OCI-LY3 (cell line): ENCODE data around the gene GPR31.

ENCODE experiments used
- H2AFZ ChIP-seq: fragments of 200-600, 300-600 bp; shearing (Covaris generic); 2 replicates; pipeline ENCODE4 v1.6.0; 2014; ENCODE audit warnings: antibody characterized with exemption, low read depth, low read length
- H3K27ac ChIP-seq: fragments of 200-600, 300-600 bp; sonication (generic); 2 replicates; pipeline ENCODE4 v1.5.1; 2014; ENCODE audit warnings: mild to moderate bottlenecking, low read length, moderate library complexity, mixed read lengths
- H3K27me3 ChIP-seq: fragments of 200-600, 300-600 bp; sonication (generic); 2 replicates; pipeline ENCODE4 v1.6.1; 2014; ENCODE audit warnings: low read depth, low read length, mixed read lengths
- H3K36me3 ChIP-seq: fragments of 200-600, 300-600 bp; sonication (generic); replicated peaks from 2 replicates; pipeline ENCODE3; 2014; ENCODE audit warnings: low read depth, low read length, mixed read lengths
- H3K4me1 ChIP-seq: fragments of 300-600, 200-600 bp; sonication (generic); 2 replicates; pipeline ENCODE4 v1.6.1; 2014; ENCODE audit warnings: low read length, mixed read lengths
- H3K4me2 ChIP-seq: fragments of 200-600, 300-600 bp; sonication (generic); 2 replicates; pipeline ENCODE4 v1.6.1; 2014; ENCODE audit warnings: low read length, mixed read lengths
- H3K4me3 ChIP-seq: fragments of 300-600, 200-600 bp; sonication (generic); 2 replicates; pipeline ENCODE4 v1.5.1; 2014; ENCODE audit warnings: antibody characterized with exemption, mild to moderate bottlenecking, low read length, moderate library complexity
- H3K79me2 ChIP-seq: fragments of 300-600, 200-600 bp; shearing (Covaris generic); 2 replicates; pipeline ENCODE4 v1.6.1; 2014; ENCODE audit warnings: mild to moderate bottlenecking, low read length, mixed read lengths
- H3K9ac ChIP-seq: fragments of 300-600, 200-600 bp; shearing (Covaris generic); 2 replicates; pipeline ENCODE4 v1.6.0; 2014; ENCODE audit warnings: mild to moderate bottlenecking, low read length, moderate library complexity
- H3K9me3 ChIP-seq: fragments of 200-600, 300-600 bp; shearing (Covaris generic); 2 replicates; pipeline ENCODE4 v1.6.1; 2014; ENCODE audit warnings: low read length, mixed read lengths; ENCODE audit not compliant: insufficient read depth
- H4K20me1 ChIP-seq: fragments of 200-600, 300-600 bp; sonication (generic); 2 replicates; pipeline ENCODE4 v1.6.1; 2016; ENCODE audit warnings: low read length, mixed read lengths; ENCODE audit not compliant: insufficient read depth
- EZH2phosphoT487 ChIP-seq: fragments of 200-600 bp; shearing (Covaris generic); IDR thresholded peaks from 2 replicates; pipeline ENCODE4 v1.6.1; 2018; ENCODE audit warnings: antibody characterized with exemption, mixed run types, low read depth
- TF ChIP-seq, protein P1 (sequence below): fragments of 200-600, 300-600 bp; sonication (generic); IDR thresholded peaks from 2 replicates; pipeline ENCODE4 v1.5.1; 2014; ENCODE audit warnings: antibody characterized with exemption, low read length, low read depth

The GPR31 gene

DNA sequence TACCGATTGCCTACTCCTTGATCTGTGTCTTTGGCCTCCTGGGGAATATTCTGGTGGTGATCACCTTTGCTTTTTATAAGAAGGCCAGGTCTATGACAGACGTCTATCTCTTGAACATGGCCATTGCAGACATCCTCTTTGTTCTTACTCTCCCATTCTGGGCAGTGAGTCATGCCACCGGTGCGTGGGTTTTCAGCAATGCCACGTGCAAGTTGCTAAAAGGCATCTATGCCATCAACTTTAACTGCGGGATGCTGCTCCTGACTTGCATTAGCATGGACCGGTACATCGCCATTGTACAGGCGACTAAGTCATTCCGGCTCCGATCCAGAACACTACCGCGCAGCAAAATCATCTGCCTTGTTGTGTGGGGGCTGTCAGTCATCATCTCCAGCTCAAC is 21.4 kb downstream of the GPR31 start:
- Histone ChIP-seq H3K9me3 (no peaks in the 10 kb centered on the region), H3K27me3 (peaks cover 33% of the 10 kb centered on the region)
- TF ChIP-seq, protein P1, sequence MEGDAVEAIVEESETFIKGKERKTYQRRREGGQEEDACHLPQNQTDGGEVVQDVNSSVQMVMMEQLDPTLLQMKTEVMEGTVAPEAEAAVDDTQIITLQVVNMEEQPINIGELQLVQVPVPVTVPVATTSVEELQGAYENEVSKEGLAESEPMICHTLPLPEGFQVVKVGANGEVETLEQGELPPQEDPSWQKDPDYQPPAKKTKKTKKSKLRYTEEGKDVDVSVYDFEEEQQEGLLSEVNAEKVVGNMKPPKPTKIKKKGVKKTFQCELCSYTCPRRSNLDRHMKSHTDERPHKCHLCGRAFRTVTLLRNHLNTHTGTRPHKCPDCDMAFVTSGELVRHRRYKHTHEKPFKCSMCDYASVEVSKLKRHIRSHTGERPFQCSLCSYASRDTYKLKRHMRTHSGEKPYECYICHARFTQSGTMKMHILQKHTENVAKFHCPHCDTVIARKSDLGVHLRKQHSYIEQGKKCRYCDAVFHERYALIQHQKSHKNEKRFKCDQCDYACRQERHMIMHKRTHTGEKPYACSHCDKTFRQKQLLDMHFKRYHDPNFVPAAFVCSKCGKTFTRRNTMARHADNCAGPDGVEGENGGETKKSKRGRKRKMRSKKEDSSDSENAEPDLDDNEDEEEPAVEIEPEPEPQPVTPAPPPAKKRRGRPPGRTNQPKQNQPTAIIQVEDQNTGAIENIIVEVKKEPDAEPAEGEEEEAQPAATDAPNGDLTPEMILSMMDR = no peak
- TF ChIP-seq EZH2phosphoT487 = no peak

DNA sequence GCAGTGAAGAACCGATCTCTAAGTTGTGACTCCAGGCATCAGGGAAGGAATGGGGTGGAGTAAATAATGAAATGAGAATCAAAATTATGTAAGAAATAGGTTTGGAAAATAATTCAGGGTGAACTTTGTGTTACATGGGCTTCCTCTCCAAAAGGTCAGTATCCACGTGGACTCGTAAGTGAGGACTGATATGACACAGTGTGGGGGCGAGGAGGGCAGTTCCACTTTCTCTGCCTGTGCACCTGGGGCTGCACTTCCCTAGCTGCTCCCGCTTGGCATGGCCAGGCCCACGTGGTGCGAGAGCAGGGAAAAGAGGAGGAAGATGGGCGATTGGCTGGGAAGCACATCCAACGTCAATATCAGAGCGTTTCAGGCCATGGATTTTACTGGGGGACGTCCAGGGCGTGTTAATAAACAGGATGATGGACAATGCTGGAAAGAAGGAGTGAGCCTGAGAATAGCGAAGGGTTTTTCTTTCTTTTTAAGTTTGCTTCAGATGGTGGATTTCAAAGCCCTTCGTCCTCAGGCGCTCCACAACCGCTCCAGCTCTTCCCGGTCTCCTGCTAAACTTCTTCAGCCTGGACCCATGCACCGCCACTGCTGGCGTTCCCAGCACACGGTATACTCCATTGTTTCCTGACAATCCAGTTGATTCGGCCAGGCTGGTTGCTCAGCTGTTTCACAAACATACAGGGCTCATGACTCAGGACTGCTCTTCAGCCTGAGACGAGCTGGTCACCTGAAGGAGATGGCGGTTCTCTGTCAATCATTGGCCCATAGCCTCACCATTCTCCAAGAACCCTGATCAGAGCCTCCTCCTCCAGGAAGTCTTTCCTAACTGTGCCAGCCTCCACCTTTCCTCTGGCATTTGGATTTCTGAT is 23.1 kb downstream of the GPR31 start:
- no peak overlapping the region for H3K4me2 ChIP-seq
- peaks cover 30% of the 10 kb centered on the region for H3K27me3 ChIP-seq
- H4K20me1 ChIP-seq = no peaks in the 10 kb centered on the region
- no peaks in the 10 kb centered on the region for H3K79me2 ChIP-seq
- H2AFZ ChIP-seq = no peak overlapping the region
- no peak overlapping the region for H3K9ac ChIP-seq
- H3K4me1 ChIP-seq = peaks cover 9% of the 10 kb centered on the region
- no peaks in the 10 kb centered on the region for H3K36me3 ChIP-seq
- no peaks in the 10 kb centered on the region for H3K9me3 ChIP-seq
- TF ChIP-seq, protein P1 = no peak
- no peak for TF ChIP-seq EZH2phosphoT487
- H3K4me3 ChIP-seq = no peak overlapping the region
- no peak overlapping the region for H3K27ac ChIP-seq

More for the DNA sequence above, 21.4 kb downstream of the GPR31 start:
- Histone ChIP-seq H3K27ac (no peak overlapping the region), H2AFZ (no peak overlapping the region), H3K4me3 (no peak overlapping the region), H3K79me2 (no peaks in the 10 kb centered on the region), H3K4me2 (no peak overlapping the region), H3K36me3 (no peaks in the 10 kb centered on the region), H3K4me1 (peaks cover 14% of the 10 kb centered on the region), H4K20me1 (no peaks in the 10 kb centered on the region), H3K9ac (no peak overlapping the region)

DNA sequence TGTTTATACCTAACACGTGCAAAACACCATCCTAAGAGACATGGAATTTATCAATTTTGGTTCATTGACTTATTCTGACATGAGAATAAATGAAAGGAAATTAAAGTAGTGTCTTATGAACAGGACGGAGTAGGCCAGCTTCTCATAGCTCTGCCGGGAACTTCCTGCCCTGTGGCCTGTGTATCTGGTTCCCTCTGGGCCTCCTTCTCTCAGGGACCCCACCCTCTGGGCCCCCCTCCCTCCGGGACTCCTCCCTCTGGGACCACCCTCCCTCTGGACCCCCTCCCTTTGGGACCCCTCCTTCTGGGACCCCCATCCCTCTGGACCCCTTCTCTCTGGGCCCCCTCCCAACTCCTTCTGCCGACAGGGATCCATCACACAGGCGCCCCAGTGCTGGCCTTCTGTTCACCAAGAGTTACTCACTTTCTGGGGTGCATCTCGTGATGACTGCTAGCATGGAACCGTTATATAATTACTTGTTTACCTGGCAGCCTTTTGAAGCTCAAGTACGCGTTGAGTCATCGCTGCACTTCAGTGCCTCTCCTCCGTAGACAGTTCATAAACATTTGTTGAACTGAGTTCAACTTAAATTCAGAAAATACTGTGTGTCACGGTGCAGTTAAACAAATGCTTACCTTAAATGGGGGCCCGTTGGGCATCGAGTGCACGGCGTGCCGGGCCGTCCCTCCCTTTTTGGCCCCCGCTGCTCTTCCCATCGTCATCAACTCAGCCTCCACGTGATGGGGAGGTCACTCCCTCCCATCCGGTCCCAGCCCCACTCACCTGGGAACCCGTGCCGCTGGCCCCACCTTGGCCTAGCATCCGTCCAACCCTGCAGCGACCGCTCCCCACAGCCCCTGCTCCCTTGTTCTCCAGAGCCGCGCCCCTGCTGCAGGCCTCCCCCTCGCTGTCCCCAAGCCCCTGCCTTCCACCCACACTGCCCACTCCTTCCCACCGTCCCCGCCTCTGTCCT is 26.8 kb downstream of the GPR31 start:
- Histone ChIP-seq H3K27ac (no peak overlapping the region), H3K4me3 (no peak overlapping the region), H3K79me2 (no peaks in the 10 kb centered on the region), H3K36me3 (no peaks in the 10 kb centered on the region), H3K4me1 (peaks cover 19% of the 10 kb centered on the region), H3K9ac (no peak overlapping the region), H4K20me1 (no peaks in the 10 kb centered on the region), H3K9me3 (no peaks in the 10 kb centered on the region), H3K27me3 (peaks cover 7% of the 10 kb centered on the region; the same call in 1 of the 2 replicates), H3K4me2 (no peak overlapping the region; the same call in 1 of the 2 replicates), H2AFZ (no peak overlapping the region)
- TF ChIP-seq EZH2phosphoT487 = no peak
- TF ChIP-seq, protein P1 = no peak
